ENCODE measurements around the gene KRT78.
A peak's percentile ranks its signal among the peaks of the same experiment; 100 is the strongest.

The KRT78 gene

GRCh38 chr12:52892974-52893373 is 44.2 kb upstream of the KRT78 start:
- Histone ChIP-seq H3K79me1 (replicated peaks; ENCODE audit: low read length, poor library complexity, severe bottlenecking) (no peaks in the 10 kb centered on the region), H3K9me3 (ENCODE audit: control insufficient read depth, low read length) (no peaks in the 10 kb centered on the region), H3K14ac (ENCODE audit: low read length in 2 of 2) (no peak overlapping the region), H3K18ac (ENCODE audit: low read depth in 1 of 2, low read length in 2 of 2) (no peak overlapping the region), H3K23ac (ENCODE audit: low read length in 2 of 2) (no peak overlapping the region), H4K8ac (ENCODE audit: low read length) (no peak overlapping the region), H2AFZ (ENCODE audit: low read depth, low read length) (no peak overlapping the region), H2BK120ac (ENCODE audit: low read depth, low read length) (no peak overlapping the region), H3K9ac (ENCODE audit: low read length) (no peak overlapping the region), H2BK12ac (ENCODE audit: low read length in 2 of 2) (no peak overlapping the region), H3K4ac (ENCODE audit: low read depth in 1 of 2, low read length in 2 of 2) (no peak overlapping the region), H2BK5ac (ENCODE audit: low read depth, low read length, poor library complexity, severe bottlenecking) (no peak overlapping the region), H2AK5ac (ENCODE audit: low read length, severe bottlenecking) (no peak overlapping the region), H3K27ac (ENCODE audit: low read length, poor library complexity, severe bottlenecking) (no peak overlapping the region), H3K4me3 (ENCODE audit: insufficient read depth in 1 of 2, low read depth in 1 of 2, low read length in 2 of 2) (no peak overlapping the region), H2BK15ac (ENCODE audit: low read depth, poor library complexity, severe bottlenecking) (no peak overlapping the region), H4K91ac (ENCODE audit: low read length) (no peak overlapping the region), H3K4me1 (ENCODE audit: control insufficient read depth, insufficient read depth, low read depth, low read length) (peaks cover 7% of the 10 kb centered on the region), H3K27me3 (ENCODE audit: control insufficient read depth in 1 of 2, insufficient read depth in 1 of 2, low read length in 2 of 2) (peaks cover 0 to 24% of the 10 kb centered on the region in 2 experiments), H3K4me2 (ENCODE audit: low read length, poor library complexity, severe bottlenecking) (no peak overlapping the region), H3K36me3 (ENCODE audit: control insufficient read depth in 1 of 2, insufficient read depth in 2 of 2, low read depth in 1 of 2, low read length in 2 of 2) (peaks cover 0 to 23% of the 10 kb centered on the region in 2 experiments)
- no peak for DNase-seq

- no peak overlapping the region for H2AFZ ChIP-seq (ENCODE audit: low read depth, low read length)
- no peak overlapping the region for H4K91ac ChIP-seq (ENCODE audit: low read length)
- no peak overlapping the region for H2BK120ac ChIP-seq (ENCODE audit: low read depth, low read length)
- no peaks in the 10 kb centered on the region for H3K9me3 ChIP-seq (ENCODE audit: control insufficient read depth, low read length)
- H2BK5ac ChIP-seq (ENCODE audit: low read depth, low read length, poor library complexity, severe bottlenecking): no peak overlapping the region
- no peak overlapping the region for H3K4me3 ChIP-seq (ENCODE audit: insufficient read depth in 1 of 2, low read depth in 1 of 2, low read length in 2 of 2)
- no peak overlapping the region for H2BK15ac ChIP-seq (ENCODE audit: low read depth, poor library complexity, severe bottlenecking)
- no peak overlapping the region for H3K9ac ChIP-seq (ENCODE audit: low read length)
- H3K14ac ChIP-seq (ENCODE audit: low read length in 2 of 2): no peak overlapping the region
- H3K36me3 ChIP-seq (ENCODE audit: control insufficient read depth in 1 of 2, insufficient read depth in 2 of 2, low read depth in 1 of 2, low read length in 2 of 2): peaks cover 0 to 17% of the 10 kb centered on the region in 2 experiments
- H3K27me3 ChIP-seq (ENCODE audit: control insufficient read depth in 1 of 2, insufficient read depth in 1 of 2, low read length in 2 of 2): peaks cover 0 to 24% of the 10 kb centered on the region in 2 experiments
- H2AK5ac ChIP-seq (ENCODE audit: low read length, severe bottlenecking): no peak overlapping the region
- H3K18ac ChIP-seq (ENCODE audit: low read depth in 1 of 2, low read length in 2 of 2): no peak overlapping the region
- no peak overlapping the region for H4K8ac ChIP-seq (ENCODE audit: low read length)
- no peak overlapping the region for H3K23ac ChIP-seq (ENCODE audit: low read length in 2 of 2)
- H2BK12ac ChIP-seq (ENCODE audit: low read length in 2 of 2): no peak overlapping the region
- no peaks in the 10 kb centered on the region for H3K79me1 ChIP-seq (replicated peaks; ENCODE audit: low read length, poor library complexity, severe bottlenecking)
- H3K4me1 ChIP-seq (ENCODE audit: control insufficient read depth, insufficient read depth, low read depth, low read length): peaks cover 7% of the 10 kb centered on the region
- H3K4me2 ChIP-seq (ENCODE audit: low read length, poor library complexity, severe bottlenecking): no peak overlapping the region
- DNase-seq: no peak
- H3K4ac ChIP-seq (ENCODE audit: low read depth in 1 of 2, low read length in 2 of 2): no peak overlapping the region
- H3K27ac ChIP-seq (ENCODE audit: low read length, poor library complexity, severe bottlenecking): no peak overlapping the region
- 92% methylated on average over 5 of the region's 7 CpGs for WGBS
Observed at GRCh38 chr12:52892207-52892852, 43.5 kb upstream of the KRT78 start.

- Histone ChIP-seq H2BK5ac (ENCODE audit: low read depth, low read length, poor library complexity, severe bottlenecking) (no peak overlapping the region), H3K27ac (ENCODE audit: low read length, poor library complexity, severe bottlenecking) (no peak overlapping the region), H3K4me2 (ENCODE audit: low read length, poor library complexity, severe bottlenecking) (no peak overlapping the region), H3K9ac (ENCODE audit: low read length) (no peak overlapping the region), H2BK120ac (ENCODE audit: low read depth, low read length) (no peak overlapping the region), H3K4me1 (ENCODE audit: control insufficient read depth, insufficient read depth, low read depth, low read length) (peaks cover 5% of the 10 kb centered on the region), H3K36me3 (ENCODE audit: control insufficient read depth in 1 of 2, insufficient read depth in 2 of 2, low read depth in 1 of 2, low read length in 2 of 2) (peaks cover 0 to 4% of the 10 kb centered on the region in 2 experiments), H4K8ac (ENCODE audit: low read length) (no peak overlapping the region), H2AFZ (ENCODE audit: low read depth, low read length) (no peak overlapping the region), H3K23ac (ENCODE audit: low read length in 2 of 2) (no peak overlapping the region), H3K18ac (ENCODE audit: low read depth in 1 of 2, low read length in 2 of 2) (no peak overlapping the region), H2BK15ac (ENCODE audit: low read depth, poor library complexity, severe bottlenecking) (no peak overlapping the region), H2AK5ac (ENCODE audit: low read length, severe bottlenecking) (no peak overlapping the region), H4K91ac (ENCODE audit: low read length) (no peak overlapping the region), H3K4me3 (ENCODE audit: insufficient read depth in 1 of 2, low read depth in 1 of 2, low read length in 2 of 2) (no peak overlapping the region), H2BK12ac (ENCODE audit: low read length in 2 of 2) (no peak overlapping the region), H3K14ac (ENCODE audit: low read length in 2 of 2) (no peak overlapping the region), H3K79me1 (replicated peaks; ENCODE audit: low read length, poor library complexity, severe bottlenecking) (no peaks in the 10 kb centered on the region), H3K27me3 (ENCODE audit: control insufficient read depth in 1 of 2, insufficient read depth in 1 of 2, low read length in 2 of 2) (peaks cover 0 to 16% of the 10 kb centered on the region in 2 experiments), H3K9me3 (ENCODE audit: control insufficient read depth, low read length) (no peaks in the 10 kb centered on the region), H3K4ac (ENCODE audit: low read depth in 1 of 2, low read length in 2 of 2) (no peak overlapping the region)
- no peak for DNase-seq
- 90% methylated on average over 2 of the region's 2 CpGs for WGBS
Observed at GRCh38 chr12:52891044-52891443, 42.2 kb upstream of the KRT78 start.

GRCh38 chr12:52890417-52890816 is 41.6 kb upstream of the KRT78 start:
- no peak overlapping the region for H3K4me2 ChIP-seq (ENCODE audit: low read length, poor library complexity, severe bottlenecking)
- no peak overlapping the region for H4K8ac ChIP-seq (ENCODE audit: low read length)
- no peak overlapping the region for H2BK120ac ChIP-seq (ENCODE audit: low read depth, low read length)
- no peak overlapping the region for H3K4me3 ChIP-seq (ENCODE audit: insufficient read depth in 1 of 2, low read depth in 1 of 2, low read length in 2 of 2)
- H2BK15ac ChIP-seq (ENCODE audit: low read depth, poor library complexity, severe bottlenecking): no peak overlapping the region
- H3K14ac ChIP-seq (ENCODE audit: low read length in 2 of 2): no peak overlapping the region
- no peak for DNase-seq
- no peaks in the 10 kb centered on the region for H3K9me3 ChIP-seq (ENCODE audit: control insufficient read depth, low read length)
- no peak overlapping the region for H4K91ac ChIP-seq (ENCODE audit: low read length)
- 88% methylated on average over 3 of the region's 3 CpGs for WGBS
- no peak overlapping the region for H3K23ac ChIP-seq (ENCODE audit: low read length in 2 of 2)
- H3K36me3 ChIP-seq (ENCODE audit: control insufficient read depth in 1 of 2, insufficient read depth in 2 of 2, low read depth in 1 of 2, low read length in 2 of 2): no peaks in the 10 kb centered on the region
- peaks cover 0 to 11% of the 10 kb centered on the region in 2 experiments for H3K27me3 ChIP-seq (ENCODE audit: control insufficient read depth in 1 of 2, insufficient read depth in 1 of 2, low read length in 2 of 2)
- no peak overlapping the region for H2AFZ ChIP-seq (ENCODE audit: low read depth, low read length)
- H2BK5ac ChIP-seq (ENCODE audit: low read depth, low read length, poor library complexity, severe bottlenecking): no peak overlapping the region
- H3K79me1 ChIP-seq (replicated peaks; ENCODE audit: low read length, poor library complexity, severe bottlenecking): no peaks in the 10 kb centered on the region
- H3K4me1 ChIP-seq (ENCODE audit: control insufficient read depth, insufficient read depth, low read depth, low read length): peaks cover 3% of the 10 kb centered on the region
- no peak overlapping the region for H3K4ac ChIP-seq (ENCODE audit: low read depth in 1 of 2, low read length in 2 of 2)
- H3K27ac ChIP-seq (ENCODE audit: low read length, poor library complexity, severe bottlenecking): no peak overlapping the region
- no peak overlapping the region for H3K9ac ChIP-seq (ENCODE audit: low read length)
- no peak overlapping the region for H3K18ac ChIP-seq (ENCODE audit: low read depth in 1 of 2, low read length in 2 of 2)
- H2BK12ac ChIP-seq (ENCODE audit: low read length in 2 of 2): peak overlapping the region; percentile 43 to 70
- no peak overlapping the region for H2AK5ac ChIP-seq (ENCODE audit: low read length, severe bottlenecking)

Data from mesenchymal stem cell (in vitro differentiated cells and primary cell).